Caki2 (cell line): ENCODE measurements around the gene RPL10A. TPM values are rescaled to one million over a fixed set of nuclear protein-coding genes. Genes with fewer than 3 reads are reported as not detected.

Experiments used
- DNase-seq: peaks from one replicate; pipeline ENCODE4 v3.0.0-alpha.2; 2015; ENCODE audit warnings: low read depth
- in situ Hi-C: cut with HindIII; loops from 2 replicates; pipeline ENCODE4 v1.10.0; 2016; ENCODE audit warnings: low sequenced_read_pairs, low pct_unique_long_range_greater_than_20kb, mixed read lengths
- total RNA-seq: library from RNA; depleted of rRNA; stranded (reverse); fragments of >200 nt; shearing (Covaris generic); gene quantifications from 2 replicates; pipeline ENCODE4 v1.2.3, GENCODE V29; 2014; ENCODE audit warnings: low replicate concordance; rRNA removed

RPL10A gene
- total RNA-seq, 1 experiment from 2014 or later: 2,032 TPM

- in situ Hi-C loops: no loop called here
- DNase-seq: no peak
Measured at GRCh38 chr6:35518566-35519312, 50.5 kb downstream of the RPL10A start.

GRCh38 chr6:35519313-35520015, 51.3 kb downstream of the RPL10A start:
- in situ Hi-C loops: no loop called here
- DNase-seq: no peak

Other genes starting within 250 kb of the RPL10A start
- 15.2 and 18.3 TPM in 2 replicates for gene ZNF76, start 208.7 kb upstream of the RPL10A start, total RNA-seq
- 15.2 and 16.5 TPM in 2 replicates for gene DEF6, start 170.6 kb upstream of the RPL10A start, total RNA-seq
- gene PPARD, start 125.8 kb upstream of the RPL10A start, total RNA-seq: 2.8 TPM in 2 replicates
- gene FANCE, start 16.1 kb upstream of the RPL10A start, total RNA-seq: 11.1 and 14.5 TPM in 2 replicates
- gene TEAD3, start 28.7 kb downstream of the RPL10A start, total RNA-seq: 2.3 and 5.6 TPM in 2 replicates
- gene TULP1, start 44.5 kb downstream of the RPL10A start, total RNA-seq: not detected in 2 replicates
- 4.3 and 6.9 TPM in 2 replicates for gene FKBP5, start 220.5 kb downstream of the RPL10A start, total RNA-seq